HepG2 (cell line): ENCODE results near the gene SIRT7. TPM values are rescaled to one million over a fixed set of nuclear protein-coding genes. Genes with fewer than 3 reads are reported as not detected.

Experiments
- ARNT ChIP-seq: fragments of 450-650 bp; IDR thresholded peaks from 2 replicates; pipeline ENCODE4 v1.6.1; 2017
- ATF1 ChIP-seq: IDR thresholded peaks from 2 replicates; pipeline ENCODE4 v1.6.1; 2016; ENCODE audit warnings: mild to moderate bottlenecking, control low read depth
- E2F1 ChIP-seq: sonication (generic); formaldehyde crosslinking; IDR thresholded peaks from 2 replicates; pipeline ENCODE4 v1.5.0; 2020; ENCODE audit warnings: missing genetic modification reagents
- ERF ChIP-seq: IDR thresholded peaks from 2 replicates; pipeline ENCODE4 v1.6.1; 2018; ENCODE audit warnings: missing biosample characterization, missing genetic modification reagents
- ETV5 ChIP-seq: IDR thresholded peaks from 2 replicates; pipeline ENCODE4 v1.6.1; 2018; ENCODE audit warnings: missing biosample characterization, missing genetic modification reagents, inconsistent platforms, borderline replicate concordance
- KLF11 ChIP-seq: IDR thresholded peaks from 2 replicates; pipeline ENCODE4 v1.6.1; 2016; ENCODE audit warnings: missing compliant biosample characterization
- KLF6 ChIP-seq: IDR thresholded peaks from 2 replicates; pipeline ENCODE4 v1.8.0; 2016; ENCODE audit warnings: missing biosample characterization, missing genetic modification reagents
- MNT ChIP-seq: fragments of 450-650 bp; IDR thresholded peaks from 2 replicates; pipeline ENCODE4 v1.6.1; 2016
- NFYB ChIP-seq: sonication (generic); formaldehyde crosslinking; IDR thresholded peaks from 2 replicates; pipeline ENCODE4 v1.4.0; 2020; ENCODE audit warnings: missing genetic modification reagents
- PHF5A ChIP-seq: IDR thresholded peaks from one replicate; pipeline ENCODE4 v1.6.1; 2018; ENCODE audit warnings: low read depth, missing genetic modification reagents; ENCODE audit not compliant: unreplicated experiment
- PITX1 ChIP-seq: sonication (generic); formaldehyde crosslinking; IDR thresholded peaks from 2 replicates; pipeline ENCODE4 v1.5.1; 2020; ENCODE audit warnings: mild to moderate bottlenecking, missing genetic modification reagents
- PRDM4 ChIP-seq: sonication (generic); formaldehyde crosslinking; IDR thresholded peaks from 2 replicates; pipeline ENCODE4 v1.9.0; 2021; ENCODE audit warnings: missing genetic modification reagents, borderline replicate concordance
- SOX13 ChIP-seq, 3 experiments: fragments of 450-650 bp in 1 of 3; sonication (generic) in 1 of 3; formaldehyde crosslinking in 1 of 3; IDR thresholded peaks in 2 of 3; conservative IDR thresholded peaks in 1 of 3; 2 replicates each; pipeline versions ENCODE4 v1.5.0 to v1.6.1; 2016 to 2020; ENCODE audit warnings: antibody characterized with exemption in 1 of 3, mild to moderate bottlenecking in 1 of 3, missing compliant biosample characterization in 1 of 3, missing genetic modification reagents in 1 of 3, moderate library complexity in 1 of 3
- TBL1XR1 ChIP-seq: fragments of 150-350 bp; IDR thresholded peaks from 2 replicates; pipeline ENCODE4 v1.6.1; 2014; ENCODE audit warnings: borderline replicate concordance, low read length; ENCODE audit not compliant: partially characterized antibody
- TEAD3 ChIP-seq: optimal IDR thresholded peaks from 2 replicates; pipeline ENCODE3; 2016; ENCODE audit warnings: borderline replicate concordance
- ZBTB20 ChIP-seq: sonication (generic); formaldehyde crosslinking; IDR thresholded peaks from 2 replicates; pipeline ENCODE4 v1.8.1; 2023; ENCODE audit warnings: missing genetic modification reagents, low read depth, mild to moderate bottlenecking, borderline replicate concordance
- ZBTB3 ChIP-seq: sonication (generic); formaldehyde crosslinking; IDR thresholded peaks from 2 replicates; pipeline ENCODE4 v1.4.0; 2020; ENCODE audit warnings: low read depth, mild to moderate bottlenecking, moderate library complexity, missing genetic modification reagents, borderline replicate concordance
- ZBTB49 ChIP-seq: sonication (generic); formaldehyde crosslinking; IDR thresholded peaks from 2 replicates; pipeline ENCODE4 v1.4.0; 2020; ENCODE audit warnings: missing genetic modification reagents, borderline replicate concordance
- ZNF124 ChIP-seq: sonication (generic); formaldehyde crosslinking; IDR thresholded peaks from 2 replicates; pipeline ENCODE4 v1.4.0; 2020; ENCODE audit warnings: missing genetic modification reagents
- ZNF207 ChIP-seq: fragments of 450-650 bp; IDR thresholded peaks from 2 replicates; pipeline ENCODE4 v1.6.1; 2016; ENCODE audit warnings: antibody characterized with exemption, borderline replicate concordance
- ZNF761 ChIP-seq: sonication (generic); formaldehyde crosslinking; conservative IDR thresholded peaks from 2 replicates; pipeline ENCODE4 v1.4.0; 2020; ENCODE audit warnings: mild to moderate bottlenecking, missing genetic modification reagents
- ZSCAN20 ChIP-seq: sonication (generic); formaldehyde crosslinking; IDR thresholded peaks from 2 replicates; pipeline ENCODE4 v1.4.0; 2020; ENCODE audit warnings: missing genetic modification reagents, mild to moderate bottlenecking, borderline replicate concordance
- polyA plus RNA-seq, 8 experiments: library from polyadenylated mRNA; depleted of rRNA in 3 of 8; stranded (reverse) in 7 of 8; unstranded in 1 of 8; fragments of >200 nt; fragmentation: Illumina TruSeq in 4 of 8; extraction: Trizol in 4 of 8; gene quantifications; 2 replicates each; pipeline versions ENCODE4 v1.2.1 to v1.2.3, GENCODE V29; 2011 to 2016; ENCODE audit warnings: low read depth in 4 of 8, missing spikeins in 1 of 8, mixed read lengths in 1 of 8; ENCODE audit not compliant: insufficient read depth in 1 of 8
- total RNA-seq, 5 experiments: library from RNA; depleted of rRNA; stranded (reverse); fragments of >200 nt; fragmentation: Illumina TruSeq; extraction: Trizol; gene quantifications; 2 replicates each; pipeline ENCODE4 v1.2.3, GENCODE V29; 2016; ENCODE audit warnings: low read depth in 1 of 5

SIRT7 gene
- total and polyA plus RNA-seq, 2 of the 13 experiments (the other 11 are each of a cell fraction or from before 2014, with no cell fraction given): 8.3 to 24.8 TPM

GRCh38 chr17:81961521-81962498, 43.8 kb upstream of the SIRT7 start (continued):
- TF ChIP-seq E2F1 (CRISPR knock-in tag): no peak
- no peak for TF ChIP-seq NFYB (CRISPR knock-in tag)
- TF ChIP-seq MNT: no peak
- TF ChIP-seq ETV5: no peak
- TF ChIP-seq ZBTB49: no peak
- no peak for TF ChIP-seq ZBTB20 (CRISPR knock-in tag)
- TF ChIP-seq KLF6 (CRISPR knock-in tag): no peak; the same call in 1 of the 2 replicates
- TF ChIP-seq ERF (CRISPR knock-in tag): no peak
- TF ChIP-seq ZNF207: no peak
- TF ChIP-seq PRDM4 (CRISPR knock-in tag): no peak
- no peak for TF ChIP-seq ZNF761 (CRISPR knock-in tag)
- TF ChIP-seq ZBTB3 (CRISPR knock-in tag): no peak
- TF ChIP-seq TBL1XR1: no peak
- TF ChIP-seq ZNF124 (CRISPR knock-in tag): no peak
- no peak for TF ChIP-seq PHF5A (CRISPR knock-in tag)
- TF ChIP-seq ARNT: no peak
- TF ChIP-seq KLF11 (CRISPR knock-in tag): no peak
- no peak for TF ChIP-seq SOX13 (IDR thresholded peaks at IDR 0.05)
- TF ChIP-seq SOX13 (CRISPR knock-in tag; conservative IDR thresholded peaks at IDR 0.05 in 1 of 2, IDR thresholded peaks at IDR 0.05 in 1 of 2): no peak
- no peak for TF ChIP-seq TEAD3 (CRISPR knock-in tag)
- no peak for TF ChIP-seq ATF1 (CRISPR knock-in tag)
- TF ChIP-seq ZSCAN20 (CRISPR knock-in tag): no peak
- TF ChIP-seq PITX1: 0 out of 2 replicates have a peak, but pooled peaks have one; percentile 6
